ENCODE data around the gene EPHA8.
A peak's percentile ranks its signal among the peaks of the same experiment; 100 is the strongest.

Gene EPHA8

DNA sequence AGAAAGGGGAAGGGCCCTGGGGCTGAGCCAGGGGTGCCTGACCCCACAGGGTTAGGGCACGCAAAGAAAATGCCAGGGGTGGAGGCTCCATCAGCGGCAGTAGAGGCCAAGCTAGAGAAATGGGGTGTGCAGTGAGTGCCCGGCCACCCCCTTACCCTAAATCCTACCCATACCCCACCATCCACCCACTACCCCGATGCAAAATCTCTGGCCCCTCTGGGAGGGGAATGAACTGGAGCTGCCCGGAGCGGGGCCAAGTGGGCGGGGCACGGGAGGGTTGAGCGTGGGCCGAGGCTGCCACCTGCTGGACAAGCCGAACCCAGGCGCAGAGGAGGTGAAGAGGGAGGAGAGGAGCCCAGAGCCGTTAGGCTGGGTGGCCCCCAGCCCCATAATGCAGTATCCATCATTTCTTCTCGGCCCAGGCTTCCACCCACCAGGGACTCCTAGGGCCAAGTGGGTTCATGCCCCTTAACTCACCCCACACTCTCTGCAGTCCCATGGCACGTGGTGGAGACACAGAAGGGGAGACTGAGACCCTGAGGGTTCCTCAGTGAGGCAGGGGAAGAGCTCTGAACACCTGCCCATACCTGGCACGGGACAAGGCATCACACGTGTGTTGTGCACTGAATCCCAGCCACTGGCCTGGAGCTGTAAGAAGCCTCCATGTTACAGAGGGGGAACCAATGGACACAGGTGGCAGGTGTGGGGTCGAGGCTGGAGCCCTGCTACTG, 78.8 kb downstream of the EPHA8 start:
- DNase-seq (ENCODE audit: low read depth in 1 of 2, low spot score in 1 of 2), result peak; percentile 49 to 56

DNA sequence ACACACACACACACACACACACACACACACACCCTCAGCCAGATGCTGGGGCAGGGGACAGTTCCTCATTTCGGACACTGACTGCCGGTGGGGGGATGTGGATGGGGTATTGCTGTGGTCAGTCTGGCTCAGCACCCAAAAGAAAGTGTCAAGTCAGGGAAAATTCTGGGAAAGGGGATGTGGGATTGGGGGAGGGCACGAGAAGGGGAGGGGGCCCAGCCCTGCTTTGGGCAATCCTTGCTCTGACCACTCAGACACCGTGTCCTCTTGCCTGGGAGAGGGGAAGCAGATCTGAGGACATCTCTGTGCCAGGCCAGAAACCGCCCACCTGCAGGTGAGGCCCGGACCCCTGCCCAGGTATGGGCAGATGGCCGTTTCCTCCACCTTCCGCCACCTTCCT, 80.1 kb downstream of the EPHA8 start, which contains the start of gene C1QC:
C1QC (plus strand) TSS at position 253 of the 400 bp plus-strand sequence. CDS start 391 bp downstream, outside the sequence.
- DNase-seq (ENCODE audit: low read depth in 1 of 2, low spot score in 1 of 2), result no peak

DNA sequence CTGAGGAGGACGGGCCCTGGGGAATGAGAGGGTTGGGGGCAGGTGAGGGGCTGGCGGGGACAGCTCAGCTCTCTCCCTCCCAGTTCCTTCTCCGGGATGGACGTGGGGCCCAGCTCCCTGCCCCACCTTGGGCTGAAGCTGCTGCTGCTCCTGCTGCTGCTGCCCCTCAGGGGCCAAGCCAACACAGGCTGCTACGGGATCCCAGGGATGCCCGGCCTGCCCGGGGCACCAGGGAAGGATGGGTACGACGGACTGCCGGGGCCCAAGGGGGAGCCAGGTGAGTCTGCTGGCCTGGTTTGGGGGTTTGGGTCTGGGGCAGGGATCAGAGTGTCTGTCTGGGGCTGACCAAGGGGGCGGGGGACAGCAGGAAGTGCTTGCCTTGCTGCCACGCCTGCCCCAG, 80.6 kb downstream of the EPHA8 start:
- DNase-seq (ENCODE audit: low read depth in 1 of 2, low spot score in 1 of 2), result no peak

DNA sequence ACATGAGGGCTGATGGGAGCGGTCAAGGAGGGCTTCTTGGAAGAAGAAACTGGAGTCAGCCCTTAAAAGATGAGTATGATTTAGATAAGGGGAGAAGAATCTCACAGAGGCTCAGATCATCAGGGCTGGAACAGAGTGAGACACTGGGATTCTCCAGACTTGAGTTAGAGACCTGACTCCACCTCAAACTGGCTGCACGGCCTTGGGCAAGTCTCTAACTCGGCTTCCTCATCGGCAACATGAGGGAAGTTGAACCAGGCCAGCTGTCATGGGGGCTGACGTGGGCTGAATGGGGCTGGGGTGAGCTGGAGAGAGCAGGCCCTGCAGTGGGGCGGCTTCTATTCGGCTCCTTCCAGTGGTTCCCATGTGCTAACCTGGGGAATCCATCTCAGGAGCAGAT, 82.6 kb downstream of the EPHA8 start:
- no peak for DNase-seq (ENCODE audit: low read depth in 1 of 2, low spot score in 1 of 2)

DNA sequence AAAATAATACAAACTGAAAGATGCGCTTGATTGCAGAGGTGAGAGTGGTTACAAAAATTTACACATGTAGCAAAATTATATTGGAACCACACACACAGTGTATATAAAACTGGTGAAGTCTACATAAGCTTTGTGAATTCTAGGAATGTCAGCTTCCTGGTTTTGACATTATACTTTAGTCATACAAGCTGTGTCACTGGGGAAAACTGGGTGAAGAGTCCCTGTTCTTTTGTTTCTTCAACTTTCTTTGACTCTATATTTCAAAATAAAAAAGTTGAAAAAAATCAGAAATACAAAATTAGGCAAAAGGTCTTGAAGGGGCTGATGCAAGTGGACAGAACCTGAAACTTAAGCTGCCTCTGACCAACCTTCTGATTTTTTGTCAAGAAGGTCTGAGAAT, 83.1 kb downstream of the EPHA8 start:
- no peak for DNase-seq (ENCODE audit: low read depth in 1 of 2, low spot score in 1 of 2)

DNA sequence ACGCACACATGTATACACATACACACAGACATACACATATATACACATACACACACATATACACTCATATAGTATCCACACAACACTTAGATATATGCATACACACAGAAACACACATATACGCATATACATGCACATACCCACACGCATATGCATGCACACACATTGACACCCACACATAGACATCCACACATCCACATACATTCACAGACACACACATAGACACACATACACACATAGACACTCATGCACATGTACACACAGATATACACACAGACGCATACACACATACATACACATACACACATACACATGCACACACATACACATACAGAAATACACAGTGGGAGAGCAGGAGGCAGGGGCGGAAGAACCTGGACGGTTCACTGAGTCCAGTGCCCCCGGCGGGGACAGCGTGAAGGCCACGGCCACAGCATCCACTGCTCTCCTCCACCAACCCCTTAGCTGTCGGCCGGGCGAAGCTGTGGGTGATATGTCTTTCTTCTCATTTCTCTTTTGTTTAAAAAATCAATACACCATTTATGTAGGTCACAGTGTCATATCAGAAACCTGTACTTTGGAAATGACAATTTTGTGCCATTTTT, 86.9 kb downstream of the EPHA8 start:
- DNase-seq (ENCODE audit: low read depth in 1 of 2, low spot score in 1 of 2), result no peak

DNA sequence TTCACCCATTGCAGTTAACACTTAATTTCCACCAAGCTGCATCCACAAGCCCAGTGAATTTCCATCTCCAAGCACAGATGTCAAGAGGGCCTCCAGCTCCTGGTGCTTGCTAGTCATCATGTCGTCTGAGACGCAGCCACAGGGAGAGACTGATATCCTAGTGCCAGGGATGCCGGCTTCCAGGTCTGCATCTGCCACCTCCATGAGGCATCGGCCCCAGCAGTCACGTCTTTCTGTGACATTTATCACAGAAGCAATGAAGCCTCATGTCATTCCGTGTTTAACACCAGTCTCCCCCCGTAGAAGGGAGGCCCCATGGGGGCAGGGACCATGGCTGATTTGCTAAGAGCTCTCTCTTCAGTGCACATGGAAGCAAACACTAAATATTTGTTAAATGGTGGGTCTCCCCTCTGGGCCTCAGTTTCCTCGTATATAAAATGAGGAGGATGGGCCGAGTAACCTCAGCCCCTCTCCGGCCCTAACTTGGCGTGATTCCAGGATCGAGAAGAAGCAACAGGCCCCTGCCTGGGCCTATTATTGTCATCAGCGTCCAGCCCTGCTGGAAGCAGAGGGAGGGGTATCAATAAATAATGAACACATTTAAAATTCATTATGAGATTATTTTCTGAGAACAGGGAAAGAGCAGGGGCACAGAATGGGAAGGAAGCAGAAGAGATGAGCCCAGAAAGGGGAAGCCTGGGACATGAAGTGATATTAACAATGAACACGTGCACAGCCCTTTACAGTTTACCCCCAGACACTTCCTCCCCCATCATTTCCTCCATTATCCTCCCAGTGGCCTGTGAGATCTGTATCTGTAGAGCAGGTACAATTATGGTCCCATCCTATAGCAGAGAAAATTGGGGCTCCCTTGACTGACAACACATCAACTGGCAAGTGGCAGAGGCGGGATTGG, 88.9 kb downstream of the EPHA8 start:
- no peak for DNase-seq (ENCODE audit: low read depth in 1 of 2, low spot score in 1 of 2)

DNA sequence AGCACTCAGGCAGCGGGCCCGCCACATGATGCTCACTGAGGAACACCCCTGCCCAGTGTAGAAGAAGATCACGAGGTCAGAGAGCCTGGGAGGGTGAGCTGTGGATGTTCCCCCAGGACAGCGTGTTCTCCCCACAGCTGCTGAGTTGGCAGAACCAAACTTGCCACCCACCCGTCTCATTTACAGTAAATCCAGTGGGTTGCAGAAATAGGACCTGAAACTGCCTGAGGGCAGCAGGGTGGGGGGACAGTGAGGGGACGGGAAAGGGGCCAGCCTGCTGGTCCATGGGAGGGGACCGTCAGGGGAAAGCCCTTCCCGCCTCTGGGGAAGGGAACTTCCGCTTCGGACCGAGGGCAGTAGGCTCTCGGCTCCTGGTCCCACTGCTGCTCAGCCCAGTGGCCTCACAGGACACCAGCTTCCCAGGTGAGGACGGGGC, 89.6 kb downstream of the EPHA8 start, which contains the start of gene C1QB:
C1QB (plus strand) TSS at position 356 of the 436 bp plus-strand sequence. CDS start 6,227 bp downstream, outside the sequence.
- no peak for DNase-seq (ENCODE audit: low read depth in 1 of 2, low spot score in 1 of 2)

Measured in activated CD4-positive, alpha-beta T cell treated with anti-CD3 and anti-CD28 coated beads, Interleukin-2, amount 50 U/mL, for 24 hours (primary cell).